ENCODE results near the gene BANK1. TPM values are rescaled to one million over a fixed set of nuclear protein-coding genes. Genes with fewer than 3 reads are reported as not detected.

Gene BANK1
- total and polyA plus RNA-seq, 9 donors = 0.27 to 1.1 (median 0.40) TPM

DNA sequence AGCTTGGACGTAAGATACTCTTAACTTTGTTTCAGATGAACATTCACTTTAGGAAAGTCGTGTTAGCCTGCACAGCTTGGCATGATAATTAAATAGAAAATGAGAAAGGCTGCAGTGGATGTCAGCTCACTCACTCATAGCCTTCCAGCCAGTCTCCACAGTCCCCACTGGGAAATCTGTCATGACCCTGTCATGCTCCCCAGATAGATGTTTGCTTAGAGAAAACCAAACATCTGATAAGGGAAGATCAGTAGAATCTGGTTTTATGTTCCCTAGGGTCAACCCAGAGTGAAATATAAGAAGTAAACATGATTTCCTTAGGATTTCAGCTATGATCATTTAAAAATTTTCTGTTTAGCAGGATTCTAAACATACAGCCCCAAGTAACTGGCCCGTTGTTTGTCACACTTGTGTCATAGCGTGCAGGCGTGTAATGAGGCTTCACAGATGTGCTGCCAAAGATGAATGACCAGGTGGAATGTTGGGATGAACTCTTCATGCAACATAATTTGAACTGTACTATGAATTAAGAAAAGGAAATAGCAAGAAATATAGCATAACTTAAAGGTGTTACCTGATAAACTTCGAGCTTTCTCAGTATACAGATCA is 180.1 kb downstream of the BANK1 start:
- H3K27ac ChIP-seq (ENCODE audit: low read length) = no peak overlapping the region
- no peak overlapping the region for H3K4me3 ChIP-seq (ENCODE audit: low read length)
- H3K4me1 ChIP-seq (ENCODE audit: control insufficient read depth, insufficient read depth, low read length) = no peaks in the 10 kb centered on the region
- H3K9me3 ChIP-seq (replicated peaks; ENCODE audit: control insufficient read depth, low read depth, low read length) = no peaks in the 10 kb centered on the region
- DNase-seq = no peak
- no peaks in the 10 kb centered on the region for H3K27me3 ChIP-seq (ENCODE audit: control insufficient read depth, insufficient read depth, low read length)
- no CpG with 5 or more reads among the region's 6 CpGs for WGBS (ENCODE audit: insufficient coverage)
- no peaks in the 10 kb centered on the region for H3K36me3 ChIP-seq (ENCODE audit: control insufficient read depth, insufficient read depth, low read length)

DNA sequence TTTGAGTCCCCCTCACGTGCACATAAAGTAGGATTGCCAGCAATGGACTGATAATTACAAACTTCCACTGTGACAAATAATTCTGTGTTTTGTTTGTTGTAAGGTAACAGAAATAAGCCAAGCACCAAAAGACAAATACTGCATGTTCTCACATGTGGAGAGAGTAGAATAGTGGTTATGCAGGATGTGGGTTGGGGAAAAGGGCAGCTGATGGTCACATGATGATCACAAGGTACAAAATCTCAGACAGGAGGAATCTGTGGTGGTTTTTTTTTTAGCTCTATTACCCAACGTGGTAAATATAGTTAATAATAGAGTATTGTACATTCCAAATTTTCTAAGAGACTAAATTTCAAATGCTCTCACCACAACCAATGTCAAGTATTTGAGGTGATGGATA is 182.3 kb downstream of the BANK1 start:
- no peak for DNase-seq
- H3K4me1 ChIP-seq (ENCODE audit: control insufficient read depth, insufficient read depth, low read length) = no peaks in the 10 kb centered on the region
- H3K4me3 ChIP-seq (ENCODE audit: low read length) = no peak overlapping the region
- H3K36me3 ChIP-seq (ENCODE audit: control insufficient read depth, insufficient read depth, low read length) = no peaks in the 10 kb centered on the region
- H3K27ac ChIP-seq (ENCODE audit: low read length) = no peak overlapping the region
- H3K9me3 ChIP-seq (replicated peaks; ENCODE audit: control insufficient read depth, low read depth, low read length) = no peaks in the 10 kb centered on the region
- no peaks in the 10 kb centered on the region for H3K27me3 ChIP-seq (ENCODE audit: control insufficient read depth, insufficient read depth, low read length)
- WGBS (ENCODE audit: insufficient coverage) = no CpG with 5 or more reads among the region's 2 CpGs

DNA sequence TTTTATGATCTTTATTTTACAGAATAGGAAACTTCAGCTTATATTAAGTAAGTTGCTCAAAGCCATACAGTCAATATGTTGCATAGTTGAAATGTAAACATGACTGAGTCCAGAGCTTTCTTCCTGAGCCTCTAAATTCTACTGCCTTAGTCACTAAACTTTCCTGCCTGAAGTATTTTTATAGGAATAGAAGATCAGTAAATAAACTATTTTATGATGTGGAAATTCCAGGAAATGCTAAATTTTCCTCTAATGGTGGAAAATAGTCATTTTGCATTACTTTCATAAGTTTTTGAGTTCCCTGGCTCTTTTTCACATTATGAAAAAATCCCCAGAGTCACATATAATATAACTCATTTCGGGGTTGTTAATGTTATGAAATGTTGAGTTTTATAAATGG is 182.8 kb downstream of the BANK1 start:
- Histone ChIP-seq H3K4me1 (ENCODE audit: control insufficient read depth, insufficient read depth, low read length) (no peaks in the 10 kb centered on the region), H3K9me3 (replicated peaks; ENCODE audit: control insufficient read depth, low read depth, low read length) (no peaks in the 10 kb centered on the region), H3K27me3 (ENCODE audit: control insufficient read depth, insufficient read depth, low read length) (no peaks in the 10 kb centered on the region), H3K36me3 (ENCODE audit: control insufficient read depth, insufficient read depth, low read length) (no peaks in the 10 kb centered on the region), H3K27ac (ENCODE audit: low read length) (no peak overlapping the region), H3K4me3 (ENCODE audit: low read length) (no peak overlapping the region)
- WGBS (ENCODE audit: insufficient coverage) = no CpG with 5 or more reads among the region's 1 CpG
- DNase-seq = peak; percentile 91

DNA sequence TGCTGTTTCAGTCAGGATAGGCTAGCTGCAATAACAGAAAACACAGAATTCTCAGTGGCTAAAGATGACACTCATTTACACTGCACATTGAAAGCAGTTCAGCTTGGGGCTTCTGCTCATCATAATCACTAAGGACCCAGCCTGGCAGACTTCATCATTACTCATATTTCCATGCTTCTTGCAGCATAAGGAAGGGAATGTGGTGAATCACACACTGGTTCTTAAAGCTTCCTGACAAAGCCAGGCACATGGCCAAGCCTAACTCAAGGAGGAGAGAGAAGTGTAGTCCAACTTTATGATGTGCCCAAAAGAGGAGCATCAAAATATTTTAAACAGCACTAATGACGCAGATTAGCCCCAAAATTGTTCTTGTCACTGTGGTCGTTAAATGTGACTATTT is 186.5 kb downstream of the BANK1 start:
- peak; percentile 92 for DNase-seq

DNA sequence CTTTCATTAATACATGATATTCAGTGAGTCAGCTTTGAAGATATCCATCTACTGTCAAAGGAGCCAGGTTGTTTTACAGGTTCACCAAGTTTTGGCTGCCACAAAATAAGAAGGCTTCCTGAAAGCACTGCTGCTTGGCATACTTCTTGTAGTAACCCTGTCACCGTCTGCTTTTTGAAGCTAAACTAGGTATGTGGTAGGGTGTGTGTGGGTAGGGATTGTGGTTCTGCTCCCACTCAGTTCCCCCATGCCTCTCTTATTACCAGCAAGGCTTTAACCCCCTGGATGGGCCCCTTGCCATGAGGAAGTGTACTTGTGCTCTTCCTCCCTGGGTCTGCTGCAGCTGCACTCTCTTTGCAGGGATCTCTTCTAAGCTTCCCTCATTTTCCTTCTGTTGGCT is 191.2 kb downstream of the BANK1 start:
- Histone ChIP-seq H3K36me3 (ENCODE audit: control insufficient read depth, insufficient read depth, low read length) (no peaks in the 10 kb centered on the region), H3K27me3 (ENCODE audit: control insufficient read depth, insufficient read depth, low read length) (no peaks in the 10 kb centered on the region), H3K27ac (ENCODE audit: low read length) (no peak overlapping the region), H3K9me3 (replicated peaks; ENCODE audit: control insufficient read depth, low read depth, low read length) (no peaks in the 10 kb centered on the region), H3K4me3 (ENCODE audit: low read length) (no peak overlapping the region), H3K4me1 (ENCODE audit: control insufficient read depth, insufficient read depth, low read length) (no peaks in the 10 kb centered on the region)
- DNase-seq = peak; percentile 43
- WGBS (ENCODE audit: insufficient coverage) = no CpG with 5 or more reads among the region's 1 CpG

More for the DNA sequence above, 186.5 kb downstream of the BANK1 start:
- H3K4me3 ChIP-seq (ENCODE audit: low read length) = no peak overlapping the region
- no peaks in the 10 kb centered on the region for H3K36me3 ChIP-seq (ENCODE audit: control insufficient read depth, insufficient read depth, low read length)
- no peaks in the 10 kb centered on the region for H3K4me1 ChIP-seq (ENCODE audit: control insufficient read depth, insufficient read depth, low read length)
- no peaks in the 10 kb centered on the region for H3K9me3 ChIP-seq (replicated peaks; ENCODE audit: control insufficient read depth, low read depth, low read length)
- no peak overlapping the region for H3K27ac ChIP-seq (ENCODE audit: low read length)
- no CpG with 5 or more reads among the region's 2 CpGs for WGBS (ENCODE audit: insufficient coverage)
- no peaks in the 10 kb centered on the region for H3K27me3 ChIP-seq (ENCODE audit: control insufficient read depth, insufficient read depth, low read length)

DNA sequence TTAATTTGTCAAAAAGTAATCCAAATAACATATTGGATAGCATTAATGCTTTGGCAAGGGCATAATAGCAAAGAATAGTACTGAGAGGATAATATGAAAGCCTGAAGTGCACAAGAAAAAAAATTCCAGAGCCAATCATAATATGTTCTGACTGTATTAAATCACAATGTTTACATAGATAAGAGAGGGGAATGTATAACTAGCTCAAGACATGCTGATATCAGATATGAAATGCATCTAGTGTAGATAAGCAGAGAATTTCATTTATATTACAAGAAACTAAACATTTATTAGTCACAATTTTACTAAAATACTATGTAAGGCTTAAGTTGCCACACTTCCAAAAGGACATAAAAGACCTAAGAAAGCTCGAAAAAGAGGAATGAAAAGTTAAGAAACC is 193.3 kb downstream of the BANK1 start:
- no peak overlapping the region for H3K4me3 ChIP-seq (ENCODE audit: low read length)
- no peaks in the 10 kb centered on the region for H3K27me3 ChIP-seq (ENCODE audit: control insufficient read depth, insufficient read depth, low read length)
- DNase-seq = no peak
- H3K36me3 ChIP-seq (ENCODE audit: control insufficient read depth, insufficient read depth, low read length) = no peaks in the 10 kb centered on the region
- H3K27ac ChIP-seq (ENCODE audit: low read length) = no peak overlapping the region
- WGBS (ENCODE audit: insufficient coverage) = no CpG with 5 or more reads among the region's 1 CpG
- H3K4me1 ChIP-seq (ENCODE audit: control insufficient read depth, insufficient read depth, low read length) = no peaks in the 10 kb centered on the region
- no peaks in the 10 kb centered on the region for H3K9me3 ChIP-seq (replicated peaks; ENCODE audit: control insufficient read depth, low read depth, low read length)

DNA sequence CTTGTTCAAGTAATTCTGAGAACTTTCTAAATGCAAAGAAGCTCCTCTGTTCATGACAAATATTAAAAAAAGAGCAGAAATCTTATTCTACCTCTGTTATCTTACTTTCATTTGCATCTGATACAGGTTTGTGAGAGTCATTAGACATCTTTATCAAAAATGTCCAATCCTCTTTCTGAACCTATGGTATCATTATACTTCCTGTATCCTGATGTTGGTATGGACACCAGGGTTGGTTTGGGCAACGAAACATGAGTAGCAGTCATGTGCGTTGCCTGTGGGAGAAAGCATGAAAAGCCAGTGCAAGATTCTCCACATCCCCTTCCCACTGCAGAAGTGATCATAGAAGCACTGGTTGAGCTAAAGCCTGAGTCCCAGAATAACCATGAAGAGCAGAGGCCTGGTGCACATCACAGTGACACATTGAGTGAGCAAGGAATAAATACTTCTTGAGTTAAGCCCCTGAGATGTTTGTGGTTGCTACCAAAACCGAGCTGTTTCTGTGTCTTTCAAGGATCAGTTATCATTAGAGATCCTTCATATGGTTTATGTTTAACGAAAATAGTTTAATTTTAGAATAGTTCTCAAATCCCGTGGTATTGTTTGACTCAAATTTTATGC is 197.2 kb downstream of the BANK1 start:
- DNase-seq = no peak

DNA sequence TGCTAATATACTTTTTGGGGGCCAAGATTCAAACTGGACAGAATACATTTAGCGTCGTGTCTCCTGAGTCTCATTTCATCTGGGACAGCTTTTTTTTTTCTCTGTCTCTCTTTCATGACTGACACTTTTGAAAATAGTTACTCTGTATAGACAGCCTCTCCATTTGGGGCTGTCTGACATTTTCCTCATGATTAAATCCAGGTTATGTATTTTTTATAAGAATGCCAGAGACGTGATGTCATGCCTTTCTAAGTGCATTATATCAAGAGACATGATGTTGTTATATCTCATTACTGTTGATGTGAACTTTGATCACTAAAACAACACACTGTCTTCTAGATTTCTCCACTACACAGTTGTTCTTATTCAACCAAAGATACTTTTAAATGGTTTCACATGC is 199.0 kb downstream of the BANK1 start:
- no peak for DNase-seq
- no CpG with 5 or more reads among the region's 3 CpGs for WGBS (ENCODE audit: insufficient coverage)
- H3K27ac ChIP-seq (ENCODE audit: low read length) = no peak overlapping the region

More for the DNA sequence above, 197.2 kb downstream of the BANK1 start:
- H3K4me3 ChIP-seq (ENCODE audit: low read length) = no peak overlapping the region
- no peaks in the 10 kb centered on the region for H3K9me3 ChIP-seq (replicated peaks; ENCODE audit: control insufficient read depth, low read depth, low read length)
- no CpG with 5 or more reads among the region's 5 CpGs for WGBS (ENCODE audit: insufficient coverage)
- H3K27ac ChIP-seq (ENCODE audit: low read length) = no peak overlapping the region
- no peaks in the 10 kb centered on the region for H3K27me3 ChIP-seq (ENCODE audit: control insufficient read depth, insufficient read depth, low read length)
- H3K36me3 ChIP-seq (ENCODE audit: control insufficient read depth, insufficient read depth, low read length) = no peaks in the 10 kb centered on the region
- peaks cover under 1% of the 10 kb centered on the region for H3K4me1 ChIP-seq (ENCODE audit: control insufficient read depth, insufficient read depth, low read length)

DNA sequence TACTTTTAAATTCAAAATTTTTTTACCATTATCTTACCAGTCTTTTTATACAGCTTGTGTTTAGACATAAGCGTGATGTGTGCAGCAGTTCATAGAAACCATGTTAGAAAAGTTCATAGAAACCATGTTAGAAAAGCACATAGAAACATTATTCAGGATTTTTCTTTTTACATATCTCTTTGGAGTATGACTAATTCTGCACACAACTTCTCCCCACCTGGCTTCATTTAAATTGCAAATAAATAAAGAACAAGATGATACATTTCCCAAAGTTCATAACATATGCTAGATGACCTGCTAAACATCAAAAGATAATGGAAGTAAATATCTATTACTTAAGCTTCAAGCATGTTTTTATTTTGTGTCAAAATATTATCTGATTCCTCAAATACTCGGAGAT is 201.9 kb downstream of the BANK1 start:
- Histone ChIP-seq H3K4me1 (ENCODE audit: control insufficient read depth, insufficient read depth, low read length) (peaks cover 6% of the 10 kb centered on the region), H3K27me3 (ENCODE audit: control insufficient read depth, insufficient read depth, low read length) (no peaks in the 10 kb centered on the region), H3K27ac (ENCODE audit: low read length) (no peak overlapping the region), H3K9me3 (replicated peaks; ENCODE audit: control insufficient read depth, low read depth, low read length) (no peaks in the 10 kb centered on the region), H3K36me3 (ENCODE audit: control insufficient read depth, insufficient read depth, low read length) (no peaks in the 10 kb centered on the region), H3K4me3 (ENCODE audit: low read length) (no peak overlapping the region)
- WGBS (ENCODE audit: insufficient coverage) = no CpG with 5 or more reads among the region's 2 CpGs
- no peak for DNase-seq

More for the DNA sequence above, 199.0 kb downstream of the BANK1 start:
- no peaks in the 10 kb centered on the region for H3K27me3 ChIP-seq (ENCODE audit: control insufficient read depth, insufficient read depth, low read length)
- H3K4me3 ChIP-seq (ENCODE audit: low read length) = no peak overlapping the region
- no peaks in the 10 kb centered on the region for H3K36me3 ChIP-seq (ENCODE audit: control insufficient read depth, insufficient read depth, low read length)
- peaks cover 6% of the 10 kb centered on the region for H3K4me1 ChIP-seq (ENCODE audit: control insufficient read depth, insufficient read depth, low read length)
- no peaks in the 10 kb centered on the region for H3K9me3 ChIP-seq (replicated peaks; ENCODE audit: control insufficient read depth, low read depth, low read length)

DNA sequence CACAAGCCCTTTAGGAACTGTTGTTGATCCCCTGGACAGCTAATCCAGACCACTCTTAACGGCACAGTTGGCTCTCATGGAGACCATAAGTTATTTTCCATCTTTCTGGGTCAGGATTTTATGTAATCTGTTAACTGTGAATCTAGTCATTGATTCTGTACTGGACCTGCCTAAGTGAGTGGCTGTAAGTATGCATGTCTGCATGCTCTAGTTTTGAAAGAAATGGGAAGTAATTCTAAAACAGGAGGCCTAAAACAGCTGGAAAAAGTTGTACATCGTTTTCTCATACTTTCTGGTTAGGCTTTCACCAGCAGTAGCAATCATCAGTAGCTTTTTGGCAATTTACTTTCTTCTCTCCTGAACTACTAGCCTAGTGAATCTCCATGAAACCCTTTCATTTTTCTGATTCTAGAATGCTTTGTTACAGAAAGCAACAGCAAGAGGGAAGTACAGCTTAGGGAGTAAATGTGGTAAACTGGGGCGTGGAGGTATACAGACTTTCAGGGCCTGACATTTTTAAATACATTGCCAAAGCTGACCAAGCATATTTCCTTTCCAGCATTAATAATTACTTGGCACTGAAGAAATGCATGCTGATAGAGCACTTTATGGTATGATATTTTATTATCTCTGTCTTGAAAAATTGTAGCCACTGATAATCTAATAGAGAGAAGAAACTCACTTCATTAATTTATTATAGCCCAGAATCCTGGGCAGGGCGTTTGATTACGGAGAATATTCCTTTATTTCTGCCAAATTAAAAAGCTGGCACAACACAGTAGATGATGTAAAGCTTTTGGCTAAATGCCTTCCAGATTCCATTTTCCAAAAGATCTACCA is 202.7 kb downstream of the BANK1 start:
- no peaks in the 10 kb centered on the region for H3K9me3 ChIP-seq (replicated peaks; ENCODE audit: control insufficient read depth, low read depth, low read length)
- no peaks in the 10 kb centered on the region for H3K36me3 ChIP-seq (ENCODE audit: control insufficient read depth, insufficient read depth, low read length)
- H3K27ac ChIP-seq (ENCODE audit: low read length) = peak overlapping the region; percentile 79
- peaks cover 6% of the 10 kb centered on the region for H3K4me1 ChIP-seq (ENCODE audit: control insufficient read depth, insufficient read depth, low read length)
- no peaks in the 10 kb centered on the region for H3K27me3 ChIP-seq (ENCODE audit: control insufficient read depth, insufficient read depth, low read length)
- no CpG with 5 or more reads among the region's 5 CpGs for WGBS (ENCODE audit: insufficient coverage)
- no peak overlapping the region for H3K4me3 ChIP-seq (ENCODE audit: low read length)
- DNase-seq = peak; percentile 78

All from muscle of leg (tissue), 11 donors.